PFSK-1 (cell line): ENCODE measurements around the gene DDI2.

Source experiments
- SIN3A ChIP-seq: IDR thresholded peaks from 2 replicates; pipeline ENCODE4 v1.6.1; 2012; ENCODE audit warnings: mild to moderate bottlenecking, low read length, moderate library complexity, borderline replicate concordance; ENCODE audit not compliant: insufficient read depth
- TAF1 ChIP-seq: IDR thresholded peaks from 2 replicates; pipeline ENCODE4 v1.6.1; 2012; ENCODE audit warnings: low read length, control low read depth, borderline replicate concordance; ENCODE audit not compliant: insufficient read depth

GRCh38 chr1:15684042-15684461, 66.8 kb downstream of the DDI2 start, which contains the start of gene PLEKHM2:
- TF ChIP-seq SIN3A (no peak), TAF1 (no peak)
